ENCODE measurements around the gene CCDC92B.
"Not testable (repeated sequence)": the region's sequence is repeated elsewhere in the genome, so short reads cannot be mapped to it uniquely, and the experiment has no call there.

Gene CCDC92B

DNA sequence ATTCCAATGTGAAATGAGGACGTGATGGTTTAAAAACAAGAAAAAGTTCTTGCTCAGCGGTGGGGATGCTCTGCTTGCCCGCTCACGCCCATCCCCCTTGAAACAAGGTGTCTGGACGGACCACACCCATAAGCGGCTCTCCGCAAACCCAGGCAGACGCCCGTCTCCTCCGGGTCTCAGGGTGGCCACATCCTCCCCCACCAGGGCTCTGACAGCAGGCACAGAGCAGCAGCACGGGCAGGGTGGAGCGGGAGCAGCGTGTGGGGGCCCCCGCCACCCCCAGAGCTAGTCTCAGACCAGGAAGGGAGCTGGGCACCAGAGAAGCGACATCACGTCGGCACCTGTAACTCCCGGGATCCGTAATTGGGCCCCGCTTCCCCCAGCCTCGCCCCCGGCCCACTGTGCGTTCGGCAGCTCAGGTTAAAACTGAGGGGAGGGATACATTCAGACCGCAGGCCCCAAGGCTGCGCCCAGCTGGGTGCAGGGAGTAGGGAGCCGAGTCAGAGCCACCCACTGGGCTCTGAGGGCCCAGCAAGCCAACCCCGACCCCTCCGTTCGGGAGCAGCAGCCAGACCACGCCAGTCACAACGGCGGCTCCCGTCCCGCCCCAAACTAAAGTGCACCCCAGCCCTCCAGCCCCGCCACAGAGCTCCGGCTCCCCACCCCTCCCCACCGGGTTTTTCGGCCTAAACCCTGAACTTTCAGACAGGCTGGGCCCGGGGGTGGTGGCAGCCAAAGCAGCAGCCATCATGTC lies 59.9 kb downstream of the CCDC92B start:
- no peak for DNase-seq (ENCODE audit: low spot score)

DNA sequence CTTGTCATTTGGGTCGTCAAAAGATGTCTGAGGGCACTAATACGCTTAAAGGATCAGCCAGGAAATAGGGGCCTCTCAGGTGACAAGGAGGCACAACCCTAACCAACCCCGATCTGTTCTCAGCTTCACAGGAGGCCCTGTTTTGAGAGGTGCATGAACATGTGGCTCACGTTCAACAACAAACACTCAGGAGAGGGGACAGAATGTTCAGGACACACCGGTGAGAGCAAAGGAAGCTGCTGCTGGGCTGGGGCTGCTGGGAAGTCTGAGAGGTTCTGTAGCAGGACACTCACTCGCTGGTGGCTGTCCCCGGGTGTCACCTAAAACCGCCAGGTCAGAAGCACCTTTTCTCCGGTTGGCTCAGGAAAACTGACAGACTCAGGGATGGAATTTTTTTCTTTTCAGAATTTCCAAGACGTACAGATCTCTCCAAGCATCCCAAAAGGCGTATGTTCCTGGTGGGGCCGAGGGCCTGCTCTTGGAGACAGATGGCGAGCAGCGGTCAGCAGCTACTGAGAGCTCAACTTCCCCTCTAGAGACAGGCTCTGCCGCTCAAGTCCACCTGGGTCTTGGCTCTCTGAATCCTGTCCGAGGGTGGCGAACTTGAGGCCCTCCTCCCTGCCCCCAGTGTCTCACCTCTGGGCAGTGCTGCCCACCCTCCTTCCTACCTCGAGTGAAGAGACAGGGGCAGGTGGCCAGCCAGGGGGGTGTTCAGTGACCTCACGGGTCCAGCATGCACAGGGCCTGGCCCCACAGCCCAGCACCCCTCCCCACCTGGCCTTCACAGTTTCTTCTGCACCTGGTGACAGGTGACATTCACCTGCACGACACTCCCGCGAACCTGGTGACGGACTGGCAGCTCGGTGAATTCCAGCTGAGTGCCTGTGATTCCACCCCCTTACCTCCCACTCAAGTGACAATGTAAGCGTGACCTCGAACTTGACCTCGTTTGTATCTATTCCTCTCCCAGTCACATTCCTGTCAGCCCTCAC lies 60.8 kb downstream of the CCDC92B start:
- no peak for DNase-seq (ENCODE audit: low spot score)

- no peak for DNase-seq (ENCODE audit: low spot score)
These were observed 62.4 kb downstream of the CCDC92B start for GRCh38 chr17:2687074-2687418.

DNA sequence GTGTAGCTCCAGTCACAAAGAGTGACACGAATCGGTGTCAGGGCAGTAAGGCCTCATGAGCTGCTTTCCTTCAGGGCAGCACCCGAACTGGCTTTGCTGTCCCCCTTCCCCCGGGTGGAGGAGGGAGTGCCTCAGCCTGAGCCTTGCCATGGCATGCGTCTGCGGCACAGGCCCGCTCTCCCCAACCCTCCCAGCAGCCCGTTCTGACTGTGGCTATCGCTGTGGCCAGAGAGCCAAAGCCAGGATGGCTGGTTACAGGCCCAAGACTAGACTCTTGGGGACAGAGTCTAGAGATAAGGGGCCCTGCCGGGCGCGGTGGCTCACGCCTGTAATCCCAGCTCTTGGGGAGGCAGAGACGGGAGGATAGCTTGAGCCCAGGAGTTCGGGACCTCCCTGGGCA lies 63.8 kb downstream of the CCDC92B start:
- DNase-seq (ENCODE audit: low spot score): no peak

GRCh38 chr17:2684549-2684948 lies 64.9 kb downstream of the CCDC92B start:
- DNase-seq (ENCODE audit: low spot score): no peak

DNA sequence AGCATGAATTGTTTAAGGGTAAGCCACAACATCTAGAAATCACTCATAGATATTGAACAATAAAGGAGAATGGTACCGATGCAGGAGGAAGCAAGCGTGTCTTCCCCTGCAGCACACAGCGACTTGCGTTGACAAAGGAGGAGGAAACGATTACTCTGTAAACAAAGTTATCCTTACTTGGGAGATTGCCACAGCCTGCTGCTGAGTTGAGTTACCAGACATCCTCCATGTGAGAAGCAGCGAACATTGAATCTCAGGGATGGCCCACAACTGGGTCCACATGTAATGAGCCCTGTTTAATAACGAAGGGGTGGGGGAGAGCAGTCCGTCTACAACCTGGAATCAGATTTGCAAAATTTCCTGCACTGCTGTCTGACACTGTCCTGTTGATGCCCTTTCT lies 65.5 kb downstream of the CCDC92B start:
- DNase-seq (ENCODE audit: low spot score): no peak

GRCh38 chr17:2682176-2682938 lies 67.1 kb downstream of the CCDC92B start:
- DNase-seq (ENCODE audit: low spot score): no peak

- no peak for DNase-seq (ENCODE audit: low spot score)
These were observed 67.8 kb downstream of the CCDC92B start for GRCh38 chr17:2681650-2682049.

DNA sequence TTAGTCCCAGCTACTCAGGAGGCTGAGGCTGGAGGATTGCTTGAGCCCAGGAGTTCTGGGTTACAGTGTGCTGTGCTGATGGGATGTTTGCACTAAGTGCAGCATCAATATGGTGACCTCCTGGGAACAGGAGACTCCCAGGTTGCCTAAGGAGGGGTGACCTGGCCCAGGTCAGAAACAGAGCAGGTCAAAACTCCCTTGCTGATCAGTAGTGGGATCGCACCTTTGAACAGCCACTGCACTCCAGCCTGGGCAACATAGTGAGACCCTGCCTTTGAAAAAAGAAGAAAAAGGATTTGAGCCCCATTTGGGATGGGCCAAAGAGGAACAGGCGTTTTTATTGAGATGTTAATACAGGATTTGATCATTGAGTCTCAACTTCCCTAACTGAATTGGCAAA lies 68.5 kb downstream of the CCDC92B start:
- DNase-seq (ENCODE audit: low spot score): no peak

DNA sequence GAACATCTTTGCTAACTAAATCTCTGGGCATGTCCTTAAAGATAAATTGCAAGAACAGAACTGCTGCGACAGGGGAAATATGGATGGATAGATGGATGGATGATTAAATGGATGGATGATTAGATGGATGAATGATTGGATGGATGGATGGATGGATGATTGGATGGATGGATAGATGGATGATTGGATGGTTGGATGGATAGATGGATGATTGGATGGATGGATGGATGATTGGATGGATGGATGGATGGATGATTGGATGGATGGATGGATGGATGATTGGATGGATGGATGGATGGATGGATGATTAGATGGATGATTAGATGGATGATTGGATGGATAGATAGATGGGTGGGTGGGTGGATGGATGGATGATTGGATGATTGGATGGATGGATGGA lies 70.2 kb downstream of the CCDC92B start:
- DNase-seq (ENCODE audit: low spot score): not testable (repeated sequence)
